Neural progenitor cell (in vitro differentiated cells): Measurements from ENCODE around the gene CFAP61.

ENCODE experiments used
- EZH2phosphoT487 ChIP-seq: fragments of 200-600 bp; sonication (generic); IDR thresholded peaks from 2 replicates; pipeline ENCODE4 v1.6.1; 2017; ENCODE audit warnings: antibody characterized with exemption
- TF ChIP-seq, protein P1 (sequence below): fragments of 200-600 bp; sonication (generic); IDR thresholded peaks from 2 replicates; pipeline ENCODE4 v1.5.1; 2017; ENCODE audit warnings: antibody characterized with exemption, mild to moderate bottlenecking

DNA sequence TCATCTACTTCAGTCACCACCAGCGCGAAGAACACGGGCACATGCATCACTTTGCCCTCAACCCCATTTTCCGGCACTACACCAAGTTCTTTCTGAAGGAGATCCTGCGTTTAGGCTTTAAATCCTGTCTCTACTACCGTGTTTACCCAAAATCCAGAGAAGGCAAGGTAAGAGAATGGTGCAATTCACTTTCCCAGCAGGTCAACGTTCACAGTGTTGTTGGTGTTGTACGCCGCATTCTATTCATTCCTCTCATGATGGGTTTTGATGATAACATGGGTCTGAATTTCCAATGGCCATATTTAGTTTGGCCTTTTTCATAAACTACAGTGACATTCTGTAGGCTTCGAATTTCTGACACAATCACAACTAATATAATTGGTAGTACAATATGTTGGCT, 144.3 kb downstream of the CFAP61 start:
- TF ChIP-seq, protein P1, sequence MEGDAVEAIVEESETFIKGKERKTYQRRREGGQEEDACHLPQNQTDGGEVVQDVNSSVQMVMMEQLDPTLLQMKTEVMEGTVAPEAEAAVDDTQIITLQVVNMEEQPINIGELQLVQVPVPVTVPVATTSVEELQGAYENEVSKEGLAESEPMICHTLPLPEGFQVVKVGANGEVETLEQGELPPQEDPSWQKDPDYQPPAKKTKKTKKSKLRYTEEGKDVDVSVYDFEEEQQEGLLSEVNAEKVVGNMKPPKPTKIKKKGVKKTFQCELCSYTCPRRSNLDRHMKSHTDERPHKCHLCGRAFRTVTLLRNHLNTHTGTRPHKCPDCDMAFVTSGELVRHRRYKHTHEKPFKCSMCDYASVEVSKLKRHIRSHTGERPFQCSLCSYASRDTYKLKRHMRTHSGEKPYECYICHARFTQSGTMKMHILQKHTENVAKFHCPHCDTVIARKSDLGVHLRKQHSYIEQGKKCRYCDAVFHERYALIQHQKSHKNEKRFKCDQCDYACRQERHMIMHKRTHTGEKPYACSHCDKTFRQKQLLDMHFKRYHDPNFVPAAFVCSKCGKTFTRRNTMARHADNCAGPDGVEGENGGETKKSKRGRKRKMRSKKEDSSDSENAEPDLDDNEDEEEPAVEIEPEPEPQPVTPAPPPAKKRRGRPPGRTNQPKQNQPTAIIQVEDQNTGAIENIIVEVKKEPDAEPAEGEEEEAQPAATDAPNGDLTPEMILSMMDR, result no peak
- TF ChIP-seq EZH2phosphoT487, result no peak
